HG03196 (cell line): Measurements from ENCODE around the gene FAM3C.

ENCODE experiments used
- ATAC-seq: cut with Tn5 transposase; IDR thresholded peaks from one replicate; pipeline ENCODE4 v1.9.1; 2021; ENCODE audit not compliant: unreplicated experiment

The FAM3C gene

GRCh38 chr7:121411597-121411979 lies 15.5 kb upstream of the FAM3C start:
- no peak for ATAC-seq

GRCh38 chr7:121410829-121411596 lies 14.9 kb upstream of the FAM3C start:
- peak; percentile 57 for ATAC-seq

DNA sequence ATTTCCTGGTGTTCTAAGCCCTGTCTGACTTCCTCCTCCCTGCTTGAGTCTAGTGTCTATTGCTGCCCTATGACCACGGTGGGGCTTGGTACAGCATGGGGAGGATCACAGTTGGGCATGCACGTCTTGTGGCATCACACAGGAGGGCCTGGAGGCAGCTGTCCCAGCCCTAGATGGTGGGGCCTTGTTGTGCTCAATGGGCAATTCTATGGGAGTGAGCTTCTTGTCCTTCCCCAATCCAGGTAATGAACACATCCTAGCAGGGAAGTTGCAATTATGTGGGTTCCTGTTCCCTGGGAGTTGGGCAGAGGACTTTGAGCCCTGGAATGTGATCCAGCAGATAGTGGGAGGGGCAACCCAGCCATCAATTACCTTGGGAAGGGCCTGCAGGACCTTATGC lies 10.8 kb upstream of the FAM3C start:
- ATAC-seq: no peak

- no peak for ATAC-seq
These were observed 10.4 kb upstream of the FAM3C start for GRCh38 chr7:121406461-121406860.

- no peak for ATAC-seq
These were observed 8.2 kb upstream of the FAM3C start for GRCh38 chr7:121404348-121404747.

DNA sequence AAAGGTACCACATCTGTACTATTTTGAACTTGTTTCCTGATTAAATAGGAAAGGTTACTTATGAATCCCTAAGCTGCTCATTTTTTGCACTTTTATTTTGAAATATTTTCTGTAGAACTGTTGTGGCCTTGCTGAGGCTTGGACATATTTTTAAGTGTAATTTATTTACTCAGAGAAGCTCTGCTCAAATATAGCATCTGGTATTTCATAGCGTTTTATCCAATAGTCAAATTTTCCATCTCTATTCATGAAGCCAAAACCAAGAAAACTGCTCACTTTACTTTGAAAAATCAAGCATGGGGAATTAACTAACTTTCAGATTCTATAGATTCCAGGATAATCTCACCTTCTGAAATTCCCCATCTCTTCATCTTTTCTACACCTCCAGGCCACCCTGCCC lies 6.6 kb upstream of the FAM3C start:
- no peak for ATAC-seq

DNA sequence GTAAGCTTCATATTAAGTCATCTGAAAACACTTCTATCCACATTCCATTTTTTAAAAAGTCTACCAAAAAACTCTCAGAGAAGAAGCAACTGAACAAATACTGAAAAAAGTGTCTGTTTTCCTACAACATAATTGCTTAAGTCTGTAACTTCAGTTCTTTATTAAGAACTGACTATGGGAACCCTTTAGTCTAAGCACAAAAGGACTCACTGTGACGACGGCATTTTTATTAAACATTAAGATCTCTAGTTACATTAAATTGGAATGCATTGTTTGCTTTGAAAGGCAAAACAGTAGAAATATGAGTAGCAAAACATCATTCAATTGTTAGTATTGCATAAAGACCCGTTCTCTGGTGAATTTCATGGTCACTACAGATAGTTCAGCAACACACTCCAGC lies 5.8 kb upstream of the FAM3C start:
- ATAC-seq: no peak

- ATAC-seq: no peak
These were observed 2.1 kb upstream of the FAM3C start for GRCh38 chr7:121398246-121398645.

DNA sequence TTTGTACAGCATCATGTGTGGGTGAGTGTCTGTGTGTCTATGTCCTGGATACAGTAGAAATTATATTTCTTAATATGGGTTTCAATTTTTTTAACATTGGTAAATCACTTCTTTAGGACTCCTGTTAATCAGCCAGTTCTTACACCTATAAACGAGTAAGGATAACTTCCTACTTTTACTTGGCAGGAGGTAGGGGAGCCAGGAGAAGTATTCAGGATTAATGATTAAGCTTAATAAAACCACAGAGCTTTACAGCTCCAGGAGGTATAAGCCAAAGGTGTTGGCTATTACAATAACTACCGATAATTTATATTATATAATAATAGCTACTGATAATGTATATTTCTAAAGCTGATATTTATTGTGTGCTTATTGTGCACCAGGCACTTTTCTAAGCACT lies 1.7 kb upstream of the FAM3C start:
- no peak for ATAC-seq

- ATAC-seq: no peak
These were observed 1.3 kb upstream of the FAM3C start for GRCh38 chr7:121397361-121397760.

GRCh38 chr7:121395494-121395960 lies 581 bp downstream of the FAM3C start:
- peak; percentile 32 for ATAC-seq

DNA sequence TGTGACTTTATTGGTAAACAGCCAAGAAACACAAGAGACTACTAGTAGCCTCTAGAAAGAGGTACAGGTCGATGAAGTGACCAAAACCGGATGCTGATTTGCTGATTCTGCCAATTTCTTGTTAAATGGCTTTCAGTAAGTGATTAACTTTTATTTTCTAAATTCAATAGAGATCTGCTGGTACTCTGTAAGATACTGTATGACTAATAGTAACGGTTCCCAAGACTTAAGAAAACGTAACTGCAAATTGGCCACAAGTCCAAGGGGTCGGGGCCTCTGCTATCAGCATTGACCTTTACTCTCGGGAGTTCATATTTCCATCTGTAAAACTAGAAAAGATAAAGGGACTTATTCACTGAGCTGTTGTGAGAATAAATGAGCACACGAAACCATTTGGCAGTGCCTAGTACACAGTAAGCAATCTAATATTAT lies 1.4 kb downstream of the FAM3C start:
- ATAC-seq: peak; percentile 41

- no peak for ATAC-seq
These were observed 3.1 kb downstream of the FAM3C start for GRCh38 chr7:121393005-121393366.

GRCh38 chr7:121392277-121393004 lies 3.7 kb downstream of the FAM3C start:
- no peak for ATAC-seq

- ATAC-seq: no peak
These were observed 4.4 kb downstream of the FAM3C start for GRCh38 chr7:121391686-121392085.

- no peak for ATAC-seq
These were observed 5.5 kb downstream of the FAM3C start for GRCh38 chr7:121390617-121391016.

DNA sequence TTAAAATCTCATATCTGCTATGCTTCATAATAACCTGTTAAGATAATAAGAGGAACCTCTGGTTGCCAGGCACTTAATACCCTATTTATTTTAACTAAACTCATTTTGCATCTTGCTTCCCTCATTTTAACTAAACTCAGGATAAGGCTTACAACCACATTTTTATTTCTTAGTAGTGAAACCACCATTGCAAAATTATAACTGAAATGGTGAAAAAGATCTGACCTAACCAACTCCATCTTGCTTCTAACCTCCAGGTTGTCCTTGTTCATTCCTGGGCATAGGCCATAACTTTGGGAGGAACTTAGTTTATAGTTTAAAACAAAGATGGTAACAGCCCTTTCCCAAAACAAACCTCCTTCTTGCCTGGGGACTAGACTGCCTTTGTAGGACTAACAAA lies 6.0 kb downstream of the FAM3C start:
- no peak for ATAC-seq

DNA sequence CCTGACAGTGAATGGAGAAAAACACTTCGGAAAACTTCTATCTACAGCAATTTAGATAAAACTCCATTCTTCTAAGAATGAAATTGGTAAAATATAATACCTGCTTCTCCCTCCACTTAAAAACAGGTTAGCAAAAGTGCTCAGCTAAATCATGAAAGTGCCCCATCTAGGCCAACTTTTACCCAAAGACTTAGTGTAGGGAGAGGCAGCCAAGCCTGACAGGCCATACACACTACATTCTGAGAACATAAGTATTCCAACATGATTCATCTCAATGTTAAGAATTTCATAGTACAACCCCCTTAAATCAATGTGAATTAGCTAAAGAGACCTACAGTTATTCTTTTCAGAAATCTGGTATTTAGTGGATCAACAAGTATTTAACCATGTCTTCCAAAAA lies 7.2 kb downstream of the FAM3C start:
- ATAC-seq: no peak

DNA sequence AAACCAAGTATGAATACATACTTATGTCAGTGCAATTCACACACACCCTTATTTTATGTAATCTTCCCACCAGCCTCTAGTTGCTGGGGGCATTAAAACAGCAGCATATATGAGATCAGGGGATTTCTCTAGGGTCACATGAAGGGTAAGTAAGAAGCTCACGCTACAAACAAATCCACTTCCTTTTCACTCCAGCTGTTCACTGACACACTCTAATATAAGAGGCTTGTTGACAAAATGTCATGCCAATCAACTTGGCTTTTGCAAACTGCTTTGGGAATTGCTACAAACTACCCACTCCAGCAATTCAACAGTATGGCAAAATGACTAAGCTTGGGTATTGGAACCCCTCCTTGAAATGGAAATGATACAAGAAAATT lies 10.3 kb downstream of the FAM3C start:
- ATAC-seq: peak; percentile 96

DNA sequence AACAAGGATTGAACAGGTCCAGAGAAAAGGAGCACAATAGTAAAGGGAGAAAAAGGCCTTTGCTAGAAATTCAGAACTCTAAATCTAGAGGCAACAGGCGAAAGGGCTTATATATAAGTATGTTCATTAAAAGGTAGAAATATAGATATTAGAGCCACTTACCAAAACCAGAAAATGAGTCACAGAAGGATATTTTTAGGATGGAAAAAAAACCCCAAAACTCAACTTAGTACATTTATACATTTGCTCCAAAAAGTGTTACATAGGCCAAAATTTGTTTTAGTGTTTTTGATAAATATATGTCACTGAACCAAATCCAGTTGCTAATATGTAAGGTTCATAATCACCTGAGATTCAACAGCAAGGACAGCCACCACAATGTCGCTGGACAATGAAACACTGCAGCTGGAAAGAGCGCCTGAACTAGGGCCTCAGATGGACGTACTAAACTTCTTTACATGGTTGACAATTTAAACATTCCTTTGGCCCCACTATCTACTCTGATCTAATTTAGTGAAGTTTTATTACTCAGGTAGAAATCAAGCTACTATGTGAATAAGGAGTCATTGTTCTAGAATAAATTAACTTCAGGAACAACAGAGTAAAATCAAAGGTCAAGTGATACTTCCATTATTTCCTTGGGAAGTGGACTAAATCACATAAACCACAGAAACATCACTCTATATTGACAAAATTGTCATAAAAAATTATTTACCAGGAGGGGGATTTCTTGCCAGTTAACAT lies 10.9 kb downstream of the FAM3C start:
- ATAC-seq: no peak

- ATAC-seq: no peak
These were observed 11.8 kb downstream of the FAM3C start for GRCh38 chr7:121384265-121384664.
